Ishikawa (cell line): ENCODE data around the gene MTMR2.

Experiments used
- CEBPB ChIP-seq: IDR thresholded peaks from 2 replicates; pipeline ENCODE4 v1.6.1; 2012
- CREB1 ChIP-seq: IDR thresholded peaks from 2 replicates; pipeline ENCODE4 v1.6.1; 2012; ENCODE audit warnings: low read depth
- EGR1 ChIP-seq: IDR thresholded peaks from 2 replicates; pipeline ENCODE4 v1.6.1; 2012
- EP300 ChIP-seq: IDR thresholded peaks from 2 replicates; pipeline ENCODE4 v1.6.1; 2012; ENCODE audit warnings: borderline replicate concordance
- FOXM1 ChIP-seq: IDR thresholded peaks from 2 replicates; pipeline ENCODE4 v1.6.1; 2012; ENCODE audit warnings: low read depth, borderline replicate concordance
- MAX ChIP-seq: IDR thresholded peaks from 2 replicates; pipeline ENCODE4 v1.6.1; 2012
- NFIC ChIP-seq: IDR thresholded peaks from 2 replicates; pipeline ENCODE4 v1.6.1; 2012
- RAD21 ChIP-seq: IDR thresholded peaks from 2 replicates; pipeline ENCODE4 v1.6.1; 2012; ENCODE audit warnings: low read depth
- REST ChIP-seq: IDR thresholded peaks from 2 replicates; pipeline ENCODE4 v1.6.1; 2012; ENCODE audit warnings: low read depth, mild to moderate bottlenecking
- TAF1 ChIP-seq: IDR thresholded peaks from 2 replicates; pipeline ENCODE4 v1.6.1; 2012; ENCODE audit warnings: low read depth, mild to moderate bottlenecking
- TCF12 ChIP-seq: IDR thresholded peaks from 2 replicates; pipeline ENCODE4 v1.6.1; 2012; ENCODE audit warnings: low read depth
- TEAD4 ChIP-seq: IDR thresholded peaks from 2 replicates; pipeline ENCODE4 v1.6.1; 2012
- USF1 ChIP-seq: IDR thresholded peaks from 2 replicates; pipeline ENCODE4 v1.6.1; 2012
- YY1 ChIP-seq: IDR thresholded peaks from 2 replicates; pipeline ENCODE4 v1.6.1; 2012; ENCODE audit warnings: low read depth

- TF ChIP-seq EGR1 (no peak), TAF1 (no peak), MAX (no peak), RAD21 (no peak), CREB1 (no peak), EP300 (no peak), YY1 (no peak), REST (no peak), CEBPB (no peak), NFIC (no peak), TEAD4 (no peak), USF1 (no peak), TCF12 (no peak), FOXM1 (no peak)
Observed at GRCh38 chr11:95913830-95914615, 9.9 kb downstream of the MTMR2 start.
